Gastroesophageal sphincter (tissue), 3 donors: Measurements from ENCODE around the gene CLDN1.

Experiments
- POLR2A ChIP-seq, 2 donors: fragments of 450-650 bp; IDR thresholded peaks; one replicate each; pipeline ENCODE4 v1.6.1; 2017; ENCODE audit warnings: antibody characterized with exemption in 2 of 2, mild to moderate bottlenecking in 2 of 2, moderate library complexity in 1 of 2
- TF ChIP-seq, protein P1 (sequence below), 4 experiments: fragments of 200-600 bp in 2 of 4; fragments of 450-650 bp in 2 of 4; sonication (generic) in 1 of 4; IDR thresholded peaks; one replicate each; pipeline ENCODE4 v1.5.1; 2017 to 2019; ENCODE audit warnings: antibody characterized with exemption in 4 of 4, mild to moderate bottlenecking in 2 of 4, moderate library complexity in 2 of 4

DNA sequence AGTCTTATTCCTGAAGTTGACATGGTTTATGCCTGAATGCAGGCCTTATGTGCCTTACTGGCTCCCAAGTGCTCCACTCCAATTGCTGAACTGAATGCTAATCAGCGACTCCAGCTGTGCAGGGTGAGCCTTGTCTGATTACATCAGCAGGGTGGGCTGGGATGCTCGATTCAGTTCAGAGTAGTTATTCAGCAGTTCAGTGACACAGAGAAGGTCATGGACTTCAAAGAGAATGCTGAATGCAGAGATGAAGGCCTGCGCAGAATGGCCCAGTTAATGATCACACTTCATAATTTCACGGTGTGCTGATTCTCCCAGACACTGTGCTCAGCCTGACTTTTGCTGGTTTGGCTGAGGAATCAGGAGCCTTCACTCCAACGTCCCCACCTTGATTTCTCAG, 63.6 kb downstream of the CLDN1 start:
- no peak for TF ChIP-seq POLR2A (IDR thresholded peaks at IDR 0.05)
- TF ChIP-seq, protein P1, sequence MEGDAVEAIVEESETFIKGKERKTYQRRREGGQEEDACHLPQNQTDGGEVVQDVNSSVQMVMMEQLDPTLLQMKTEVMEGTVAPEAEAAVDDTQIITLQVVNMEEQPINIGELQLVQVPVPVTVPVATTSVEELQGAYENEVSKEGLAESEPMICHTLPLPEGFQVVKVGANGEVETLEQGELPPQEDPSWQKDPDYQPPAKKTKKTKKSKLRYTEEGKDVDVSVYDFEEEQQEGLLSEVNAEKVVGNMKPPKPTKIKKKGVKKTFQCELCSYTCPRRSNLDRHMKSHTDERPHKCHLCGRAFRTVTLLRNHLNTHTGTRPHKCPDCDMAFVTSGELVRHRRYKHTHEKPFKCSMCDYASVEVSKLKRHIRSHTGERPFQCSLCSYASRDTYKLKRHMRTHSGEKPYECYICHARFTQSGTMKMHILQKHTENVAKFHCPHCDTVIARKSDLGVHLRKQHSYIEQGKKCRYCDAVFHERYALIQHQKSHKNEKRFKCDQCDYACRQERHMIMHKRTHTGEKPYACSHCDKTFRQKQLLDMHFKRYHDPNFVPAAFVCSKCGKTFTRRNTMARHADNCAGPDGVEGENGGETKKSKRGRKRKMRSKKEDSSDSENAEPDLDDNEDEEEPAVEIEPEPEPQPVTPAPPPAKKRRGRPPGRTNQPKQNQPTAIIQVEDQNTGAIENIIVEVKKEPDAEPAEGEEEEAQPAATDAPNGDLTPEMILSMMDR (IDR thresholded peaks at IDR 0.05) = no peak
